HEK293 (cell line): Measurements from ENCODE around the gene MCM8.

Experiments used
- CTCF ChIA-PET: fragments of 350-600 bp; formaldehyde crosslinking; extraction: SDS; loops from one replicate; lab custom pipeline; 2021; ENCODE audit warnings: antibody characterized with exemption; lab: Yijun Ruan, JAX
- POLR2A ChIA-PET: fragments of 300-600 bp; formaldehyde crosslinking; extraction: SDS; loops from one replicate; lab custom pipeline; 2020; ENCODE audit warnings: antibody characterized with exemption, inconsistent platforms; lab: Yijun Ruan, JAX
- H3K27ac ChIP-seq: fragments of 200-500 bp; sonication (Bioruptor generic); 2 replicates; pipeline ENCODE4 v1.5.1; 2014; ENCODE audit warnings: low read depth, low read length, control low read depth, inconsistent platforms; ENCODE audit errors: extremely low read depth
- H3K36me3 ChIP-seq, 2 experiments: fragments of 200-500 bp in 1 of 2; sonication (Bioruptor generic) in 1 of 2; 1 replicate in 1 of 2; 2 replicates in 1 of 2; pipeline ENCODE4 v1.5.1; 2014 to 2017; ENCODE audit warnings: inconsistent platforms in 2 of 2, low read length in 2 of 2; ENCODE audit not compliant: control insufficient read depth in 2 of 2, insufficient read depth in 1 of 2
- H3K4me1 ChIP-seq: fragments of 200-500 bp; sonication (Bioruptor generic); 2 replicates; pipeline ENCODE4 v1.5.1; 2014; ENCODE audit warnings: mild to moderate bottlenecking, low read length, inconsistent platforms; ENCODE audit not compliant: control insufficient read depth, insufficient read depth
- H3K4me3 ChIP-seq: 2 replicates; pipeline ENCODE4 v1.5.1; 2011; ENCODE audit warnings: low read depth, mild to moderate bottlenecking, control low read depth, low read length, moderate library complexity
- H3K9me3 ChIP-seq: fragments of 200-500 bp; sonication (Bioruptor generic); 2 replicates; pipeline ENCODE4 v1.5.1; 2014; ENCODE audit warnings: low read depth, low read length, inconsistent platforms; ENCODE audit not compliant: control insufficient read depth, insufficient read depth
- KLF8 ChIP-seq: fragments of 450-650 bp; formaldehyde crosslinking; IDR thresholded peaks from 2 replicates; pipeline ENCODE4 v1.5.1; 2016; ENCODE audit warnings: missing biosample characterization, missing genetic modification characterization
- PRDM10 ChIP-seq: fragments of 450-650 bp; formaldehyde crosslinking; IDR thresholded peaks from 2 replicates; pipeline ENCODE4 v1.5.1; 2016; ENCODE audit warnings: missing biosample characterization, missing genetic modification characterization
- REST ChIP-seq: fragments of 450-650 bp; formaldehyde crosslinking; IDR thresholded peaks from 2 replicates; pipeline ENCODE4 v1.5.1; 2016; ENCODE audit warnings: missing biosample characterization, missing genetic modification characterization
- YY2 ChIP-seq: fragments of 450-650 bp; formaldehyde crosslinking; IDR thresholded peaks from 2 replicates; pipeline ENCODE4 v1.5.1; 2016; ENCODE audit warnings: missing biosample characterization, missing genetic modification characterization
- ZBTB44 ChIP-seq: fragments of 450-650 bp; IDR thresholded peaks from 2 replicates; pipeline ENCODE4 v1.5.1; 2018; ENCODE audit warnings: missing biosample characterization, mild to moderate bottlenecking, missing genetic modification characterization
- ZFP69B ChIP-seq: fragments of 450-650 bp; formaldehyde crosslinking; IDR thresholded peaks from 2 replicates; pipeline ENCODE4 v1.5.1; 2016; ENCODE audit warnings: missing biosample characterization, missing genetic modification characterization
- ZNF18 ChIP-seq: fragments of 450-650 bp; formaldehyde crosslinking; IDR thresholded peaks from 2 replicates; pipeline ENCODE4 v1.5.1; 2016; ENCODE audit warnings: missing biosample characterization, missing genetic modification characterization
- ZNF223 ChIP-seq: fragments of 450-650 bp; formaldehyde crosslinking; IDR thresholded peaks from 2 replicates; pipeline ENCODE4 v1.5.1; 2016; ENCODE audit warnings: missing biosample characterization, missing genetic modification characterization
- ZNF280C ChIP-seq: fragments of 450-650 bp; formaldehyde crosslinking; IDR thresholded peaks from 2 replicates; pipeline ENCODE4 v1.5.1; 2016; ENCODE audit warnings: missing biosample characterization, missing genetic modification characterization
- ZNF280D ChIP-seq: fragments of 450-650 bp; formaldehyde crosslinking; IDR thresholded peaks from 2 replicates; pipeline ENCODE4 v1.5.1; 2016; ENCODE audit warnings: missing biosample characterization, missing genetic modification characterization
- ZNF513 ChIP-seq: fragments of 450-650 bp; IDR thresholded peaks from 2 replicates; pipeline ENCODE4 v1.5.1; 2018; ENCODE audit warnings: missing biosample characterization, missing genetic modification characterization
- ZNF560 ChIP-seq: fragments of 450-650 bp; formaldehyde crosslinking; IDR thresholded peaks from 2 replicates; pipeline ENCODE4 v1.5.1; 2017; ENCODE audit warnings: missing biosample characterization, missing genetic modification characterization, borderline replicate concordance
- ZNF658 ChIP-seq: fragments of 450-650 bp; formaldehyde crosslinking; IDR thresholded peaks from 2 replicates; pipeline ENCODE4; 2016; ENCODE audit warnings: missing biosample characterization, missing genetic modification characterization

The MCM8 gene

GRCh38 chr20:5968462-5968861 lies 18.0 kb downstream of the MCM8 start (continued):
- TF ChIP-seq ZNF658 (tag by site-specific recombination) = no peak
- no peak for TF ChIP-seq ZNF280D

GRCh38 chr20:5969348-5969935 lies 19.0 kb downstream of the MCM8 start:
- Histone ChIP-seq H3K9me3 (no peaks in the 10 kb centered on the region), H3K27ac (no peak overlapping the region), H3K36me3 (peaks cover 39 to 90% of the 10 kb centered on the region in 2 experiments), H3K4me1 (no peaks in the 10 kb centered on the region), H3K4me3 (no peak overlapping the region)
- ChIA-PET CTCF (no interaction called here), POLR2A (no interaction called here)
- no peak for TF ChIP-seq ZBTB44 (tag by site-specific recombination)
- TF ChIP-seq PRDM10 (tag by site-specific recombination) = no peak
- TF ChIP-seq KLF8 (tag by site-specific recombination) = no peak
- no peak for TF ChIP-seq ZNF223 (tag by site-specific recombination)
- TF ChIP-seq ZNF513 (tag by site-specific recombination) = no peak
- TF ChIP-seq ZNF560 (tag by site-specific recombination) = no peak
- TF ChIP-seq YY2 (tag by site-specific recombination) = no peak
- TF ChIP-seq ZNF18 = no peak
- no peak for TF ChIP-seq ZNF280C (tag by site-specific recombination)
- no peak for TF ChIP-seq ZNF280D
- no peak for TF ChIP-seq ZFP69B (tag by site-specific recombination)
- TF ChIP-seq REST (tag by site-specific recombination) = no peak
